HG02981 (cell line): ENCODE results near the gene SNRPA.
"Not testable (repeated sequence)": the region's sequence is repeated elsewhere in the genome, so short reads cannot be mapped to it uniquely, and the experiment has no call there.

Source experiments
- ATAC-seq: cut with Tn5 transposase; IDR thresholded peaks from one replicate; pipeline ENCODE4 v1.9.1; 2021; ENCODE audit warnings: mild to moderate bottlenecking, moderate library complexity; ENCODE audit not compliant: unreplicated experiment

SNRPA gene

DNA sequence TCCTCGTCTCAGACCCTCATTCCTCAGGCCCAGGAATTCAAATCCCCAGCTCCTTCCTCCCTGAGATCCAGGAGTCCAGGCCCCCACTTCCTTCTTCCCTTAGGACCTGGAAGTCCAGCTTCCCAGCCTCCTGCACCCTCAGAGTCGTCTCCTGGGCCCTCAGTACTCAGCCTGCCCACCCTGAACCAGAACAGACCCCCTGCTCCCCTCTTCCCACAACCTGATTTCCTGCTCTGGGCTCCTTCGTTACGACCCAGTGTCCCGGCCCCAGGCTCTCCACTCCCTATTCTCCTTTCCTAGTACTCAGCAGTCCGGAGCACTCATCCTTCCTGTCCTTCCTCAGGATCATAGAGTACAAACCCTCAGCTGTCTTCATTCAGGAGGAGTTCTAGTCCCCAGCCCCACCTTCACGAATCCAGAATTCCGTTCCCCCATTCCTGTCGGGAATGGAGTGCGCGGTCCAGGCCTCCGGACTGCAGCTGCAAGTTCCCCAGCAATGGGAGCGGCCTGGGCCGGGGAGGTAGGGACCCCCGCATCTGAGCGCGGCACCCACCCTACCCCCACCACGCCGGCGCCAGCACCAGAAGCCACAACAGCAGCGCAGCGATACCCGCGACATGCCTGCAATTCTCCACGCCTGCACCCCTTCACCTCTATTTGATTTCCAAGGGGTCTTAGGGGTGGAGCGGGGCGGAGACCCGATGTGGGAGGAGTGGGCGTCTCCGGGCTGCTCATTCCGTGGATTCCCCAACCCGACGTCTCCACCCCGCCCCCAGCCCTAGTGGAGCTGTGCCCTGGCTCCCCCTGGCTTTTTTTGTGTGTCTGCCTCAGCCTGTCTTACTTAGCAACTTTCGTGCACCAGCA is 60.7 kb downstream of the SNRPA start:
- ATAC-seq = no peak

DNA sequence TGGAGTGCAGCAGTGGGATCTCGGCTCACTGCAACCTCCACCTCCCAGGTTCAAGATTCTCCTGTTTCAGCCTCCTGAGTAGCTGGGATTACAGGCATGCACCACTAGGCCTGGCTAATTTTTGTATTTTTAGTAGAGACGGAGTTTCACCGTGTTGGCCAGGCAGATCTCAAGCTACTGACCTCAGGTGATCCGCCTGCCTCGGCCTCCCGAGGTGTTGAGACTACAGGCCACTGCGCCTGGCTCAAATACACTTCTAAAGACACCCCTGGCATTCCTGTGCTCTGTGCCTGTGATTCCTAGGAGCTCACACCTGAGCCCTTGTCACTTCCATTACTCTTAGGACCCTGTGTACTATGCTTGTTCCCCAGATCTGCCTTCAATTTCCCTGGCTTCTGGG is 61.6 kb downstream of the SNRPA start:
- not testable (repeated sequence) for ATAC-seq

GRCh38 chr19:40813182-40813581 is 62.2 kb downstream of the SNRPA start:
- no peak for ATAC-seq
